Stimulated activated CD8-positive, alpha-beta memory T cell treated with anti-CD3 and anti-CD28 coated beads, Interleukin-15, amount 100 ng/mL, for 1 hour (primary cell): Measurements from ENCODE around the gene PARD3B.

Source experiments
- DNase-seq: peaks from one replicate; pipeline ENCODE4 v3.0.0-alpha.2; 2020; ENCODE audit warnings: low read depth

Gene PARD3B

GRCh38 chr2:205358351-205358815 lies 813.1 kb downstream of the PARD3B start:
- DNase-seq: no peak

GRCh38 chr2:205361272-205361671 lies 816.0 kb downstream of the PARD3B start:
- no peak for DNase-seq

- DNase-seq: no peak
These were observed 816.7 kb downstream of the PARD3B start for GRCh38 chr2:205361970-205362369.

GRCh38 chr2:205364261-205364660 lies 819.0 kb downstream of the PARD3B start:
- no peak for DNase-seq

GRCh38 chr2:205366336-205367060 lies 821.2 kb downstream of the PARD3B start:
- no peak for DNase-seq

GRCh38 chr2:205367331-205367935 lies 822.2 kb downstream of the PARD3B start:
- no peak for DNase-seq

- DNase-seq: no peak
These were observed 824.5 kb downstream of the PARD3B start for GRCh38 chr2:205369813-205370212.

- DNase-seq: no peak
These were observed 825.5 kb downstream of the PARD3B start for GRCh38 chr2:205370726-205371125.

- DNase-seq: no peak
These were observed 826.9 kb downstream of the PARD3B start for GRCh38 chr2:205372141-205372540.

GRCh38 chr2:205375461-205376448 lies 830.5 kb downstream of the PARD3B start:
- no peak for DNase-seq

GRCh38 chr2:205377324-205377723 lies 832.0 kb downstream of the PARD3B start:
- no peak for DNase-seq

GRCh38 chr2:205383601-205384000 lies 838.3 kb downstream of the PARD3B start:
- DNase-seq: no peak

GRCh38 chr2:205386109-205386508 lies 840.8 kb downstream of the PARD3B start:
- no peak for DNase-seq

GRCh38 chr2:205387350-205388055 lies 842.2 kb downstream of the PARD3B start:
- DNase-seq: no peak

GRCh38 chr2:205390866-205391265 lies 845.6 kb downstream of the PARD3B start:
- no peak for DNase-seq

GRCh38 chr2:205401511-205401910 lies 856.2 kb downstream of the PARD3B start:
- DNase-seq: no peak

- no peak for DNase-seq
These were observed 856.7 kb downstream of the PARD3B start for GRCh38 chr2:205402011-205402410.

GRCh38 chr2:205403244-205403825 lies 858.1 kb downstream of the PARD3B start:
- no peak for DNase-seq

- no peak for DNase-seq
These were observed 859.9 kb downstream of the PARD3B start for GRCh38 chr2:205405194-205405593.

GRCh38 chr2:205405752-205406151 lies 860.5 kb downstream of the PARD3B start:
- DNase-seq: no peak

- no peak for DNase-seq
These were observed 862.7 kb downstream of the PARD3B start for GRCh38 chr2:205407984-205408383.
